Measurements from ENCODE around the gene DDX54.

DNA sequence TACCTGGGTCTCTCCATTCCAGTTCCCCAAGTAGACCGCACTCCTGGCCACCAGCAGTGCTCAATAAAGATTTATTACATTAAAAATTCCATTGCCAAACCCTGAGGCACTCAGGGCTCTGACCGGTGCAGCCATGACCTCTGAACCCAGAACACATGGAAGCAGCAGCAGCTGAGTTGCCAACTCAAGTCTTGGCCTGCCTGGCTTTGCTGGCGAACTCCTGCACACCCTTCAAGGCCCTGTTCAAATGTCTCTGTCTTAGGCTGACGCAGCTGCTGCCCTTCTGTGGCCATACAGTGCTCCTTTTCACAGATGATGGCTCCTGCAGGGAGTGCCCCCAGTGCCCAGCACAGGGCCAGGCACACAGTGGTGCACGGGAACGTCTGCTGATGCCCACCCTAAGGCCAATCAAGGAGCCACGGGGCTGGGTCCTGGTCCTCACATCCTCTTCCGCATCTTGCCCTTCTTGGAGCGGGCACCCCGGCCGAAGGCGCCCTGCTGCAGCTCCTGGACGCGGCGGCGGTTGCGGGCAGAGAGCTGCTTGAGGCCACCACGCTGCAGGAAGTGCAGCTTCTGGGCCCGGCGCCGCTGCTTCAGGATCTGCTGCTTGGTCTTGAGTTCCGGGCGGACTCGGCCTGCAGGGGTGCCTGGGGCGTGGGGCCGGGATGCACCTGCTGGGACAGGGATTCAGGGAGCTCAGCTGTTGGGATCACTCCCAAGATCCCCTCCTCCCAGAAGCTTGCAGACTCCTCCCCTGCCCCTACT lies 26.7 kb downstream of the DDX54 start:
- TF ChIP-seq, protein P1, sequence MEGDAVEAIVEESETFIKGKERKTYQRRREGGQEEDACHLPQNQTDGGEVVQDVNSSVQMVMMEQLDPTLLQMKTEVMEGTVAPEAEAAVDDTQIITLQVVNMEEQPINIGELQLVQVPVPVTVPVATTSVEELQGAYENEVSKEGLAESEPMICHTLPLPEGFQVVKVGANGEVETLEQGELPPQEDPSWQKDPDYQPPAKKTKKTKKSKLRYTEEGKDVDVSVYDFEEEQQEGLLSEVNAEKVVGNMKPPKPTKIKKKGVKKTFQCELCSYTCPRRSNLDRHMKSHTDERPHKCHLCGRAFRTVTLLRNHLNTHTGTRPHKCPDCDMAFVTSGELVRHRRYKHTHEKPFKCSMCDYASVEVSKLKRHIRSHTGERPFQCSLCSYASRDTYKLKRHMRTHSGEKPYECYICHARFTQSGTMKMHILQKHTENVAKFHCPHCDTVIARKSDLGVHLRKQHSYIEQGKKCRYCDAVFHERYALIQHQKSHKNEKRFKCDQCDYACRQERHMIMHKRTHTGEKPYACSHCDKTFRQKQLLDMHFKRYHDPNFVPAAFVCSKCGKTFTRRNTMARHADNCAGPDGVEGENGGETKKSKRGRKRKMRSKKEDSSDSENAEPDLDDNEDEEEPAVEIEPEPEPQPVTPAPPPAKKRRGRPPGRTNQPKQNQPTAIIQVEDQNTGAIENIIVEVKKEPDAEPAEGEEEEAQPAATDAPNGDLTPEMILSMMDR (conservative IDR thresholded peaks at IDR 0.05 in 1 of 2, IDR thresholded peaks at IDR 0.05 in 1 of 2; ENCODE audit: extremely low read depth in 1 of 2, insufficient read depth in 1 of 2, low read depth in 1 of 2, low read length in 2 of 2), result no peak
- no peak for TF ChIP-seq EZH2 (IDR thresholded peaks at IDR 0.05; ENCODE audit: borderline replicate concordance, low read length)
